Heart right ventricle (tissue), 16 donors: Measurements from ENCODE around the gene SH3PXD2B. TPM values are rescaled to one million over a fixed set of nuclear protein-coding genes. Genes with fewer than 3 reads are reported as not detected.

Experiments
- ATAC-seq, 8 donors: fragments of 200-7000 bp; cut with Tn5 transposase; one replicate each; pipeline ENCODE4 v1.9.1; 2020; ENCODE audit warnings: mild to moderate bottlenecking in 8 of 8, moderate library complexity in 8 of 8, moderate number of reproducible peaks in 1 of 8
- DNase-seq, 2 donors: peaks; one replicate each; pipeline ENCODE4 v3.0.0-alpha.2; 2020
- H3K27ac ChIP-seq, 10 donors: fragments of 200-600 bp; sonication (generic) in 2 of 10; one replicate each; pipeline versions ENCODE4 v1.5.0 to v1.8.0; 2020 to 2022; ENCODE audit warnings: mild to moderate bottlenecking in 3 of 10
- H3K27me3 ChIP-seq, 7 donors: fragments of 200-600 bp; one replicate each; pipeline ENCODE4 v1.8.0; 2021 to 2022; ENCODE audit warnings: mild to moderate bottlenecking in 2 of 7
- H3K36me3 ChIP-seq, 9 donors: fragments of 200-600 bp; sonication (generic) in 1 of 9; one replicate each; pipeline versions ENCODE4 v1.5.0 to v1.8.0; 2020 to 2022; ENCODE audit warnings: mild to moderate bottlenecking in 2 of 9
- H3K4me1 ChIP-seq, 9 donors: fragments of 200-600 bp; sonication (generic) in 1 of 9; one replicate each; pipeline versions ENCODE4 v1.5.0 to v1.8.0; 2020 to 2022; ENCODE audit warnings: mild to moderate bottlenecking in 4 of 9
- H3K4me3 ChIP-seq, 10 donors: fragments of 200-600 bp; sonication (generic) in 2 of 10; one replicate each; pipeline versions ENCODE4 v1.5.0 to v1.8.0; 2020 to 2022; ENCODE audit warnings: mild to moderate bottlenecking in 7 of 10, moderate library complexity in 2 of 10
- H3K9me3 ChIP-seq, 11 donors: fragments of 200-600 bp in 10 of 11; sonication (generic) in 2 of 11; one replicate each; pipeline versions ENCODE4 v1.5.0 to v1.8.0; 2013 to 2022; ENCODE audit warnings: mild to moderate bottlenecking in 2 of 11, control low read depth in 1 of 11, moderate library complexity in 1 of 11
- CTCF ChIP-seq, 9 donors: fragments of 200-600 bp; sonication (generic) in 2 of 9; IDR thresholded peaks; one replicate each; pipeline versions ENCODE4 v1.5.0 to v1.8.0; 2021 to 2022; ENCODE audit warnings: antibody characterized with exemption in 9 of 9, mild to moderate bottlenecking in 5 of 9, moderate library complexity in 1 of 9
- WGBS, 2 donors: extraction: QIAGEN DNeasy Blood & Tissue Kit; methylation state at CpG; one replicate each; pipeline ENCODE4 v1.1.7; 2013; ENCODE audit warnings: inconsistent platforms in 1 of 2; 5-methylcytosine and 5-hydroxymethylcytosine counted together
- intact Hi-C, 10 donors: fragments of 100-400 bp; cut with DNase I; formaldehyde crosslinking; loops; one replicate each; pipeline versions ENCODE4 v1.11.1 to v1.14.2; 2022
- polyA plus RNA-seq, 2 donors: library from polyadenylated mRNA; stranded (reverse); fragments of 200-250 nt; gene quantifications; one replicate each; pipeline ENCODE4 v1.2.3, GENCODE V29; 2013
- total RNA-seq, 10 donors: library from RNA; stranded (reverse); fragmentation: NEBNext Ultra II Directional in 3 of 10; extraction: Animal tissue kit (Norgen Biotek cat#: 25700) in 3 of 10; gene quantifications; one replicate each; pipeline versions ENCODE4 v1.2.1 to v1.2.4, GENCODE V29; 2021 to 2023
- donor health status: Arrhythmogenic right ventricular cardiomyopathy.
- donor health status: ischemic (EF 13 %, LVEDD 7.1; RV severe dilation, severe dysfunction).
- donor health status: healthy with polysubstance abuse.
- donor health status: DM: no; HTN: yes; CAD: no.
- donor health status: DM: no; HTN: no; CAD: no.
- donor health status: ischemic (EF 25% LVEDD 6.9; RV normal size, moderate dysfunction).
- donor health status: ischemic (EF 25% LVEDD 5.7; RV mildly dilated, moderate dysfunction).
- donor health status: healthy.
- donor health status: DM: yes; HTN: yes; CAD: no.
- donor health status: Ischemic cardiomyopathy.
- donor health status: ischemic (EF 35%, LVEDD 5.7; RV mildly dilated, moderate dysfunction).
- donor health status: nonischemic (EF 11% LVEDD 7.7; RV severe dilation, severe dysfunction).
- donor health status: DM: yes; HTN: yes; CAD: no.
- donor health status: PGD.
- donor health status: ischemic (EF 29% LVEDD 5.4; RV normal size, mild dysfunction).
- donor health status: nonischemic (EF 23%, LVEDD 6.1; RV moderate dilation, normal function).

Gene SH3PXD2B
- total and polyA plus RNA-seq, 12 donors: 1.8 to 12.5 (median 5.5) TPM

GRCh38 chr5:172455511-172456061 lies 1.3 kb upstream of the SH3PXD2B start:
- intact Hi-C loops: loop anchor here in 1 of 10 donors (10.0 kb wide), 1 partner anchor 171 kb away; the partner anchor contains the start of gene UBTD2
- H3K4me3 ChIP-seq: peak overlapping the region in 1 of 10 donors; percentile 76
- H3K9me3 ChIP-seq: no peaks in the 10 kb centered on the region
- 66 to 68% methylated on average over 13 of the region's 13 CpGs for WGBS, 2 donors
- peak overlapping the region in 2 of 10 donors; percentile 33 to 79 for H3K27ac ChIP-seq
- H3K4me1 ChIP-seq: peaks cover 6 to 67% (median 46%) of the 10 kb centered on the region in 9 donors
- ATAC-seq: peak in 6 of 8 donors; percentile 12 to 47 (median 16)
- H3K27me3 ChIP-seq: peaks cover 0 to 25% (median 0%) of the 10 kb centered on the region in 7 donors
- no peaks in the 10 kb centered on the region for H3K36me3 ChIP-seq
- DNase-seq: no peak
- no peak for TF ChIP-seq CTCF (IDR thresholded peaks at IDR 0.05)

- Histone ChIP-seq H3K36me3 (no peaks in the 10 kb centered on the region), H3K4me1 (peaks cover 6 to 66% (median 46%) of the 10 kb centered on the region in 9 donors), H3K4me3 (peak overlapping the region in 9 of 10 donors; percentile 48 to 82 (median 67)), H3K9me3 (no peaks in the 10 kb centered on the region), H3K27ac (peak overlapping the region in 3 of 10 donors; percentile 62 to 79 (median 77)), H3K27me3 (peaks cover 0 to 25% (median 0%) of the 10 kb centered on the region in 7 donors)
- ATAC-seq (peak in 1 of 8 donors; percentile 1), DNase-seq (no peak)
- 77 to 79% methylated on average over 8 of the region's 8 CpGs for WGBS, 2 donors
- TF ChIP-seq CTCF (IDR thresholded peaks at IDR 0.05): no peak
- intact Hi-C loops: loop anchor here in 1 of 10 donors (10.0 kb wide), 1 partner anchor 170 kb away; the partner anchor contains the start of gene UBTD2
These were observed 709 bp upstream of the SH3PXD2B start for GRCh38 chr5:172455087-172455381.

- Histone ChIP-seq H3K4me1 (peaks cover 6 to 70% (median 40%) of the 10 kb centered on the region in 9 donors), H3K9me3 (no peaks in the 10 kb centered on the region), H3K27ac (peak overlapping the region; percentile 65 to 91 (median 83)), H3K27me3 (peaks cover 0 to 25% (median 0%) of the 10 kb centered on the region in 7 donors), H3K36me3 (no peaks in the 10 kb centered on the region), H3K4me3 (peak overlapping the region; percentile 67 to 94 (median 82))
- peak; percentile 2 to 40 (median 16) for ATAC-seq
- no peak for TF ChIP-seq CTCF (IDR thresholded peaks at IDR 0.05)
- peak; percentile 57 to 65 for DNase-seq
- intact Hi-C loops: loop anchor here in 3 of 10 donors (5.0 to 10.0 kb wide), 4 partner anchors 37 to 172 kb away; partner anchors contain the start of gene UBTD2 (in 2 of the 3)
- 0 to 1% methylated on average over 22 to 35 of the region's 35 CpGs for WGBS, 2 donors
These were observed 353 bp downstream of the SH3PXD2B start for GRCh38 chr5:172453986-172454357.

GRCh38 chr5:172453206-172453985 lies 929 bp downstream of the SH3PXD2B start:
- H3K27ac ChIP-seq: peak overlapping the region; percentile 20 to 91 (median 83)
- peaks cover 0 to 25% (median 0%) of the 10 kb centered on the region in 7 donors for H3K27me3 ChIP-seq
- H3K36me3 ChIP-seq: peaks cover 0 to 2% (median 0%) of the 10 kb centered on the region in 9 donors
- TF ChIP-seq CTCF (IDR thresholded peaks at IDR 0.05): peak in 6 of 9 donors; percentile 28 to 56 (median 40)
- H3K4me1 ChIP-seq: peaks cover 6 to 69% (median 38%) of the 10 kb centered on the region in 9 donors
- intact Hi-C loops: loop anchor here in 3 of 10 donors (5.0 to 10.0 kb wide), 4 partner anchors 36 to 171 kb away; partner anchors contain the start of gene UBTD2 (in 2 of the 3)
- DNase-seq: no peak
- peak in 7 of 8 donors; percentile 1 to 58 (median 31) for ATAC-seq
- H3K9me3 ChIP-seq: no peaks in the 10 kb centered on the region
- 25% methylated on average over 24 of the region's 24 CpGs for WGBS, 2 donors
- H3K4me3 ChIP-seq: peak overlapping the region; percentile 67 to 94 (median 82)
